ENCODE measurements around the gene HECTD1. TPM values are rescaled to one million over a fixed set of nuclear protein-coding genes. Genes with fewer than 3 reads are reported as not detected.
"Not testable (repeated sequence)": the region's sequence is repeated elsewhere in the genome, so short reads cannot be mapped to it uniquely, and the experiment has no call there.

HECTD1 gene
- total RNA-seq, 1 donor: 266 TPM

GRCh38 chr14:31235462-31235861 is 27.9 kb upstream of the HECTD1 start:
- TF ChIP-seq, protein P1, sequence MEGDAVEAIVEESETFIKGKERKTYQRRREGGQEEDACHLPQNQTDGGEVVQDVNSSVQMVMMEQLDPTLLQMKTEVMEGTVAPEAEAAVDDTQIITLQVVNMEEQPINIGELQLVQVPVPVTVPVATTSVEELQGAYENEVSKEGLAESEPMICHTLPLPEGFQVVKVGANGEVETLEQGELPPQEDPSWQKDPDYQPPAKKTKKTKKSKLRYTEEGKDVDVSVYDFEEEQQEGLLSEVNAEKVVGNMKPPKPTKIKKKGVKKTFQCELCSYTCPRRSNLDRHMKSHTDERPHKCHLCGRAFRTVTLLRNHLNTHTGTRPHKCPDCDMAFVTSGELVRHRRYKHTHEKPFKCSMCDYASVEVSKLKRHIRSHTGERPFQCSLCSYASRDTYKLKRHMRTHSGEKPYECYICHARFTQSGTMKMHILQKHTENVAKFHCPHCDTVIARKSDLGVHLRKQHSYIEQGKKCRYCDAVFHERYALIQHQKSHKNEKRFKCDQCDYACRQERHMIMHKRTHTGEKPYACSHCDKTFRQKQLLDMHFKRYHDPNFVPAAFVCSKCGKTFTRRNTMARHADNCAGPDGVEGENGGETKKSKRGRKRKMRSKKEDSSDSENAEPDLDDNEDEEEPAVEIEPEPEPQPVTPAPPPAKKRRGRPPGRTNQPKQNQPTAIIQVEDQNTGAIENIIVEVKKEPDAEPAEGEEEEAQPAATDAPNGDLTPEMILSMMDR (IDR thresholded peaks at IDR 0.05; ENCODE audit: insufficient read depth, low read length): no peak
- DNase-seq (ENCODE audit: low read depth): no peak
- H3K4me3 ChIP-seq (ENCODE audit: low read depth, low read length): no peak overlapping the region

- TF ChIP-seq, protein P1 (IDR thresholded peaks at IDR 0.05; ENCODE audit: insufficient read depth, low read length): no peak
- no peak for DNase-seq (ENCODE audit: low read depth)
- no peak overlapping the region for H3K4me3 ChIP-seq (ENCODE audit: low read depth, low read length)
These were observed 24.5 kb upstream of the HECTD1 start for GRCh38 chr14:31232081-31232480.

DNA sequence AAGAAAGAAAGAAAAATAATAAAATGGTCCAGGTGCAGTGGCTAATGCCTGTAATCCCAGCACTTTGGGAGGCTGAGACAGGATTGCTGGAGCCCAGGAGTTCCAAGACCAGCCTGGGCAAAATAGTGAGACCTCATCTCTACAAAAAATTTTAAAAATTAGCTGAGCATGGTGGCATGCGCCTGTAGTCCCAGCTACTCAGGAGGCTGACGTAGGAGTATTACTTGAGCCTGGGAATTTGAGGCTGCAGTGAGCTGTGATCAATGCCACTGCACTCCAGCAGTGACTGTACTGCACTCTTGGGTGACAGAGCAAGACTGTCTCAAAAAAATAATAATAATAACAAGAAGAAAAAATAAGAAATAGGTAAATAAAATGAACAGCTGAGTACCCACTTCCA is 23.7 kb upstream of the HECTD1 start:
- H3K4me3 ChIP-seq (ENCODE audit: low read depth, low read length); DNase-seq (ENCODE audit: low read depth): not testable (repeated sequence)

DNA sequence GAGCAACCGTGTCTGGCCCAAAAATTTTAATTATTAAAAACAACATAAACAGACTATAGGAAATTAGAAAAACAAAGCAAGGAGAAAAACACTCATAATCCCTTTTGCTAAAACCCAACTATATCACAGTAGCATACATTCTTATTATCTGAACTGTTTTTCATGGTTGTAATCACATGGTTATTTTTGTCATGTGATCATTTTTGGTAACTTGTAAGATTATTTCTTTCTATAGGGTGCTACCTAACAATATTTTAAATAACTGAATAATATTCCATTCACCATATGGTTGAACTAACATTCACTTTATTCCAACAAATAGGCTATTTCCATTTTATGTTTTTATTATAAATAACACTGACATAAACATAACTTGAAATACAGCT is 23.0 kb upstream of the HECTD1 start:
- H3K4me3 ChIP-seq (ENCODE audit: low read depth, low read length): no peak overlapping the region
- TF ChIP-seq, protein P1 (IDR thresholded peaks at IDR 0.05; ENCODE audit: insufficient read depth, low read length): no peak

DNA sequence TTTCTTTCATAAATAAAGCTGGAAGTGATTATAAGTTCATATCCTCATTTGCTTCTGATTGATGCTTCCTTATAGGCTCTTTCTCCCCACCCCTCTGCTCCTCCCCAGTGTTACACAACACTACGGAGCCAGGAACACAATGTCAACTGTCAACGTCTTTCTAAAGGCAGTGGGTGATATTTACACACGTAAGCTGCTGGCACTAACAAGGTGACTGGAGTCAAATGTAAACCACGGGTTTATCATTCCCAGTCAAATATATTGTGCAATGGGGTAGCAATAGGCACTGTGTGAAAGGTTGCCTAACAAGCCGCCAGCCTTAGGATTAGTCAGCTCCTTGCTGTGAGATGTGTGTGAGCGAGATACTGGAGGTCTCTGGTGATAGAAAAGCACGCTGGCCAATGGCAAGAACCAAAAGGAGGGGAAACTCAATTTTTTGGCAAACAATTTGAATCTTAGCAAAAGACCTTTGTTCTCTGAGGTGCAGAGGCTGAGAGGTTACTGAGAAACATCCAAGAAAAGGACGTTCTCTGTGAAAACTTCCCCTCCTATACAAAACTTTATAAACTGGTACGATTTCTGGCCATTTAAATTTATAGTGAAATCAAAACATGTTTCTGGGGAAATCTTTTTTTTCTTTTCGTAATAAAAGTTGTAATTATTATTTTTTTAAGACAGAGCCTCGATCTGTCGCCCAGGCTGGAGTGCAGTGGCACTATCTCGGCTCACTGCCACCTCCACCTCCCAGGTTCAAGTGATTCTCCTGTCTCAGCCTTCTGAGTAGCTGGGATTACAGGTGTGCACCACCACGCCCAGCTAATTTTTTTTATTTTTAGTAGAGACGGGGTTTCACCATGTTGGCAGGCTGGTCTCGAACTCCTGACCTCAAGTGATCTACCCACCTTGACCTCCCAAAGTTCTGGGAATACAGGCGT is 22.3 kb upstream of the HECTD1 start:
- DNase-seq (ENCODE audit: low read depth): peak; percentile 99
- no peak overlapping the region for H3K4me3 ChIP-seq (ENCODE audit: low read depth, low read length)
- TF ChIP-seq, protein P1 (IDR thresholded peaks at IDR 0.05; ENCODE audit: insufficient read depth, low read length): no peak

More for the DNA sequence above, 23.0 kb upstream of the HECTD1 start:
- DNase-seq (ENCODE audit: low read depth): no peak

DNA sequence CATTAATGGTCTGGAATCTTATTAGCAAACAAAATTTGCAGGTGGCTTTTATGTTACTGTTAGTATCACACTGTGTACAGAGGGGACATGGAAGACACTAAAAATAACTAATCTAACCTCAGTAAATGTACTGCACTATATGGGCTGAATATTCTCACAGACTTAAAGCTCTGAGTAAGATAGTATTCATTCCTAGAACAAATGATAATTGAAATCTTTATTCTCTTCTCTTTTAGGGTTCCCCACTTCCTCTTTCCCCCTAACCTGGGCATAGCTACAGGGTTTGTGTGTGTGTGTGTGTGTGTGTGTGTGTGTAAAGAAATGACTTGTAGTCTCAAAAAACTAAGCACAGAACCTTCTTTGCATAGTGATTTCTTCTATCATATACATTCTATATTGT is 21.4 kb upstream of the HECTD1 start:
- TF ChIP-seq, protein P1 (IDR thresholded peaks at IDR 0.05; ENCODE audit: insufficient read depth, low read length): no peak
- no peak for DNase-seq (ENCODE audit: low read depth)
- no peak overlapping the region for H3K4me3 ChIP-seq (ENCODE audit: low read depth, low read length)

DNA sequence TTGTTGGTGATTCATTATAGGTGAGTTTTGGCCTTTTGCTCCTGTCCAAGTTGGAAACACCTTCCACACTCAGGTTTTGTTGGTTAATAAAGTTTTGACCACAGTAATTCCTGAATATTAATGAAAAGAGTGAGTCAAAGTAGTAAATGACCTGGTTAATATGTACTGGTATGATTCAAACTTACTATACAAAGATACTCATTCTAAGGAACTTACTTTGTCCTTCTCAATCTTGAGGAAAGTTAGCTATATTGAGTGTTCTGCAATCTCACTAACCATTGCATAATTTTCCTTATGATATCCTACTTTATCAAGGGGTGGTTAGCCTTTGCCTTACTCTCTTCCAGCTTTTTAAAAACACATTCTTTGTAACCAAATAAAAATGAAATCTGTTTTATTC is 20.9 kb upstream of the HECTD1 start:
- no peak overlapping the region for H3K4me3 ChIP-seq (ENCODE audit: low read depth, low read length)
- DNase-seq (ENCODE audit: low read depth): peak; percentile 62
- TF ChIP-seq, protein P1 (IDR thresholded peaks at IDR 0.05; ENCODE audit: insufficient read depth, low read length): no peak

Measured in fibroblast of the aortic adventitia (primary cell).